Activated CD8-positive, alpha-beta memory T cell treated with anti-CD3 and anti-CD28 coated beads for 36 hours (primary cell): ENCODE data around the gene PORCN. TPM values are rescaled to one million over a fixed set of nuclear protein-coding genes. Genes with fewer than 3 reads are reported as not detected.
"Not testable (repeated sequence)": the region's sequence is repeated elsewhere in the genome, so short reads cannot be mapped to it uniquely, and the experiment has no call there.

Experiments
- CTCF ChIA-PET: fragments of 350-600 bp; sonication (Branson Sonifier 250); formaldehyde crosslinking; loops from one replicate; lab custom pipeline; 2021; ENCODE audit warnings: antibody characterized with exemption; lab: Charles Lee
- POLR2A ChIA-PET: fragments of 350-600 bp; sonication (Branson Sonifier 250); formaldehyde crosslinking; loops from one replicate; lab custom pipeline; 2021; ENCODE audit warnings: antibody characterized with exemption; lab: Charles Lee
- total RNA-seq, 2 experiments: library from RNA; stranded (reverse); gene quantifications; one replicate each; pipeline ENCODE4 v1.2.3, GENCODE V29; 2021

The PORCN gene
- total RNA-seq, 2 experiments from 2014 or later: 10.3 to 11.6 TPM

GRCh38 chrX:48498374-48498809 is 10.4 kb upstream of the PORCN start:
- ChIA-PET POLR2A (no interaction called here), CTCF (no interaction called here)

DNA sequence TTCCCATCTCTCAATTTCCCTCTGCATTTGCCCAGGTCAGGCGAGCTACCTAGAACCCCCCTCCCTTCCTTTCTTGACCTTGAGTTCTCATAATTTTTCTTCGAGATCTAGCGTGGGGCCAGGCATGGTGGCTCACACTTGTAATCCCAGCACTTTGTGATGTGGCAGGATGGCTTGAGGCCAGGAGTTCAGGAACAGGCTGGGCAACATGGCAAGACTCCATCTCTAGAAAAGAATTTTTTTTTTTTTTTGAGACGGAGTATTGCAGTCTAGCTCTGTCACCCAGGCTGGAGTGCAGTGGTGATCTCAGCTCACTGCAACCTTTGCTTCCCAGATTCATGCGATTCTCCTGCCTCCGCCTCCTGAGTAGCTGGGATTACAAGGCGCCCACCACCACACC is 4.5 kb upstream of the PORCN start:
- ChIA-PET POLR2A (no interaction called here), CTCF (interaction anchor here (1.0 kb wide), 1 partner anchor 37 kb away, joined by 3 read pairs; no protein-coding TSS in a partner anchor)

- ChIA-PET CTCF (no interaction called here), POLR2A (no interaction called here)
Measured at GRCh38 chrX:48505481-48505880, 3.3 kb upstream of the PORCN start.

DNA sequence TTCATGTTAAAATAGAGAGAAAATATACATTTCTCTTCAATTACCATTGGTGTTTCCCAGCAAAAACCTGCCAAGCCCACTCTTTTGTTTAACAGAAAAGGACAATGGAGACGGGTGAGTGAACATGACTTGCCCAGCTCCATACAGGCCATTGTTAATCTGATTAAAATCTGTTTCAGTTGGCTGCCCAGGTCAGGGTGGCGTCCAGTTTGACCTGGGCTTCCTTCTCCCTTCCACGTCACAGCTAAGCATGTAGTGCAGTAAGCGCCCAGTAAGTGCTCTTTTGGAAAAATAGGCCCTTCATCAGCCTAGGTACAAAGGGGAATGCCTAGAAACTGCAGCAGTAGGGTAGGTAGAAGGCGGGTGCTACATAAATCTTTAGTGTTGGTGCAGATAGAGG is 1.5 kb upstream of the PORCN start:
- CTCF ChIA-PET: no interaction called here
- POLR2A ChIA-PET: no interaction called here

- ChIA-PET CTCF (no interaction called here), POLR2A (no interaction called here)
Measured at GRCh38 chrX:48509245-48509590, 426 bp downstream of the PORCN start.

DNA sequence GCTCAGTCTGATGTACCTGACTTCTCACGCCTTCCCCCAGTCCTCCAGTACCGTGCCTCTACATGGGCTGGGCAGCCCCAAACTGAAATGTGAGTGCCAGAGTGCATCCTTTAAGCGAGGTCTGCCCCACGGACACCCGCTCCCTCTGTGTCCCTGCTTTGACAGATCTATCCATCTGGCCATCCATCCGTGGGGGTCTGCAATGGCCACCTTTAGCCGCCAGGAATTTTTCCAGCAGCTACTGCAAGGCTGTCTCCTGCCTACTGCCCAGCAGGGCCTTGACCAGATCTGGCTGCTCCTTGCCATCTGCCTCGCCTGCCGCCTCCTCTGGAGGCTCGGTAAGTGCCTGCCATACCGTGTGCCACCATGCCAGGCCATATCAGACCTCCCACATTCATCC is 827 bp downstream of the PORCN start:
- POLR2A ChIA-PET: no interaction called here
- CTCF ChIA-PET: no interaction called here

- ChIA-PET POLR2A (no interaction called here), CTCF (no interaction called here)
Measured at GRCh38 chrX:48511560-48511959, 2.8 kb downstream of the PORCN start.

DNA sequence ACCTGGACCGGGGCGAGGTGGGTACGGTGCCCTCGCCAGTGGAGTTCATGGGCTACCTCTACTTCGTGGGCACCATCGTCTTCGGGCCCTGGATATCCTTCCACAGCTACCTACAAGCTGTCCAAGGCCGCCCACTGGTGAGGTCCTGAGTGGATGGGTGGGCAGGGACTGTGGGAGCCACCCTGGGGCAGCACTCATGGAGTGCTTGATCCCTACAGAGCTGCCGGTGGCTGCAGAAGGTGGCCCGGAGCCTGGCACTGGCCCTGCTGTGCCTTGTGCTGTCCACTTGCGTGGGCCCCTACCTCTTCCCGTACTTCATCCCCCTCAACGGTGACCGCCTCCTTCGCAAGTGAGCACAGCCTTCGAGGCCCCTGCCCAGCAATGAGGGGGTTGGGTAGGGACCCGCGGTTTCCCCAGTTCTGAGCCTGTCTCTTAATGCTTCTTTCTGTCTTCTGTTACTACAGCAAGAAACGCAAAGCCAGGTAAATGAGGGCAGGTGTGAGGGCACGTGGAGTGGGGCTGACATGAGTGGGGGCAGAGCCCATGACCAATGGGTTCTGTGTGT is 3.7 kb downstream of the PORCN start:
- CTCF ChIA-PET: no interaction called here
- POLR2A ChIA-PET: no interaction called here

DNA sequence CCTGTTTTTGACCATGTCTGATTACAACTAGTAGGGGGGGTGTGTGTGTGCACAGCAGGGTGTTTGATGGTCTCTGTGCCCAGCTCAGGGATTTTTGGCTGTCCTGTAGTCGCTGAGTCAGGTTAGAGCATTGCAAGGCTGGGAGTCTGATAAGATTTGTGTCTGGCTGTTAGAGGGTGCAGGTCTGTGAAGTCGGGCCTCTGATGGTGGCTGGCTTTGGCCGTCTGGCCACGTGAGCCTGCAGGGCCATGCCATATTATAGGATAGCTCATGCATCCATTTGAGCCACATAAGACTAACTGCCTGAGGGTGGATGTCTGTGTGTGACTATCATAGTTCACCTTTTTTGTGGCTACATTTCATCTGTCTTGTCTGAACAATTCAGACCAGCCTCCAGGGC is 4.9 kb downstream of the PORCN start:
- POLR2A ChIA-PET: no interaction called here
- CTCF ChIA-PET: no interaction called here

- ChIA-PET POLR2A (no interaction called here), CTCF (no interaction called here)
Measured at GRCh38 chrX:48514126-48514806, 5.5 kb downstream of the PORCN start.

- ChIA-PET CTCF (no interaction called here), POLR2A (no interaction called here)
Measured at GRCh38 chrX:48514868-48515460, 6.2 kb downstream of the PORCN start.

GRCh38 chrX:48515842-48516241 is 7.0 kb downstream of the PORCN start:
- POLR2A ChIA-PET: no interaction called here
- CTCF ChIA-PET: no interaction called here

DNA sequence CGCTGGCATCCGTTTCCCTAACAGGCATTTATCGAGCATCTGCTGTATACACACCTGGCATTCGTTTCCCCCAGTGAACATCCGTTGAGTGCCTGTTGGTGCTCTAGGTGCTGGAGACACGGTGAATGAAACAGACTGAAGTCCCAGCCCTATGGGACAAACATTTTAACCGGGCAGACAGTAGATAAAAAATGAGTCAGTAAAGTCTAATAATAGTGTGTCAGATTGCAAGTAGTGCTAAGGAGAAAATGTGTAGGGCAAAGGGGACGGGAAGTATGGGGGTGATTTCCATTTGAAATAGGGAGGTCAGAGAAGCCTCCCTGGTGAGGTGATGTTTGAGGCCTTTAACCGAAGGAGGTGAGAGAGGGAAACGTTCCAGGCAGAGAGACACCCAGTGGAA is 7.5 kb downstream of the PORCN start:
- POLR2A ChIA-PET: no interaction called here
- CTCF ChIA-PET: no interaction called here

- POLR2A ChIA-PET: no interaction called here
- CTCF ChIA-PET: no interaction called here
Measured at GRCh38 chrX:48516987-48517386, 8.2 kb downstream of the PORCN start.

GRCh38 chrX:48519481-48519880 is 10.7 kb downstream of the PORCN start:
- POLR2A ChIA-PET, CTCF ChIA-PET: not testable (repeated sequence)

GRCh38 chrX:48520455-48520854 is 11.7 kb downstream of the PORCN start:
- POLR2A ChIA-PET: no interaction called here
- CTCF ChIA-PET: no interaction called here

DNA sequence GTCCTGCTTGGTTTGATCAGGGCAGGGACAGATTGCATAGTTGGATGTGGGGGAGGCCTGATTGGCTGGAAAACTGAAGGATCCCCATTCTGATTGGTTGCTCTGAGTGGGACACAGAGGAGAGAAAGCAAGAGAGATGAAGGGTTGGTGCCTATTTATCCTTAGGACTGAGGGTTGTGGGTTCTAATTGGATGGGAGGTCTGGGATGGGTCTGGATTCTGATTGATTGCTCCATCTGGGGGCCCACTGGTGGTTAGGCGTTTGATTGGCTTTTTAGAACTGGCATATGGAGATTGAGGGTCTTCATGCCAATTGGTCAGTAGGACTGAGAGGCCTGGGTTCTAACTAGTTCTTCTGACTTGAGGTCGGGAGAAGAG is 12.2 kb downstream of the PORCN start:
- ChIA-PET CTCF (no interaction called here), POLR2A (interaction anchor here (0.5 to 1.6 kb wide), 2 partner anchors 19 to 28 kb away, joined by 5 to 7 read pairs; partner anchors contain the start of gene TBC1D25)

GRCh38 chrX:48521353-48522243 is 12.8 kb downstream of the PORCN start, which contains the start of gene EBP:
Gene EBP (plus strand): TSS chrX:48521808. CDS start chrX:48523772, 1,964 bp downstream.
- ChIA-PET POLR2A (interaction anchor here (0.5 to 1.6 kb wide), 7 partner anchors 9 to 741 kb away, joined by 3 to 7 read pairs (median 4); partner anchors contain the start of genes RBM3 and TBC1D25), CTCF (no interaction called here)

DNA sequence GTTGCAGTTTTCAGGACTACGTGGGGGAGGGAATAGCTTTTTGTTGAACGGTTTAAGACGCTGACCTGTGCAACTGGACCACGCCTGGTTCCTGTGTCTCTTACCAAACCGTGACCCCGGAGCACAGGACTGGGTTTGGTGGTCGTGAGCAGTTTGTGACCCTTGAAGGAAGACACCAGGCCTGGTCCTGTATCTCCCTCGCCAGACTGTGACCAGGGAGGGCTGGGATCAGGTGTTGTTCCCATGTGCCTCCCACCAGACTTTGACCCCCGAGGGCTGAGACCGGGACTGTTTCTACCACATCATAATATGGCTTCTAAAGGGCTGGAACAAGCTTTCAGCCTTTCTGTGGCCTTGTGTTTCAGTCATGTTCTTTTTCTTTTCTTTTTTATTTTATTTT is 13.5 kb downstream of the PORCN start:
- POLR2A ChIA-PET: interaction anchor here (0.5 to 1.6 kb wide), 6 partner anchors 8 to 742 kb away, joined by 3 to 7 read pairs (median 4); partner anchors contain the start of genes RBM3 and TBC1D25
- CTCF ChIA-PET: no interaction called here

GRCh38 chrX:48523682-48524081 is 14.9 kb downstream of the PORCN start:
- ChIA-PET POLR2A (no interaction called here), CTCF (no interaction called here)
